NT2/D1 (cell line): ENCODE measurements around the gene DLK1.

Experiments
- YY1 ChIP-seq: IDR thresholded peaks from 2 replicates; pipeline ENCODE4 v1.6.1; 2011; ENCODE audit not compliant: insufficient read length, insufficient read depth
- ZNF274 ChIP-seq: IDR thresholded peaks from 2 replicates; pipeline ENCODE4 v1.6.1; 2011; ENCODE audit warnings: mild to moderate bottlenecking, low read depth, low read length

- TF ChIP-seq YY1, result no peak
- no peak for TF ChIP-seq ZNF274
Measured at GRCh38 chr14:100731011-100731670, 4.4 kb downstream of the DLK1 start.
